Measurements from ENCODE around the gene DNAJB6.
"Not testable (repeated sequence)": the region's sequence is repeated elsewhere in the genome, so short reads cannot be mapped to it uniquely, and the experiment has no call there.

Gene DNAJB6

GRCh38 chr7:157445246-157445955 is 108.6 kb downstream of the DNAJB6 start:
- DNase-seq = no peak

DNA sequence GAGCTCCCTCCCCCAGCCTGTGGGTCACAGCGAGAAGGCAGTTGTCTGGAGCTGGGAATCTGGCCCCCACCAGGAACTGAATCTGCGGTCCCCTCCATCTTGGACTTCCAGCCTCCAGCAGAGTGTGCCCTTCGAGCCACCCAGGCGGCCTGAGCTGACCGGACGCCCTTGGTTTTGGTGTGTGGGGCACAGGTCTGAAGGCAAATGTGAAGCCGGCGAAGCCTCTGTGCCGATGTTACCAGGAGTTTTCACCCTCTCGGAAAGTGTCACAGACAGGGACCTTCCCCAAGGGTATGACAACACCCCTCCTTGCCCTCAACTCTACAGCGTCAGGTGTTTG is 109.1 kb downstream of the DNAJB6 start:
- no peak for DNase-seq

DNA sequence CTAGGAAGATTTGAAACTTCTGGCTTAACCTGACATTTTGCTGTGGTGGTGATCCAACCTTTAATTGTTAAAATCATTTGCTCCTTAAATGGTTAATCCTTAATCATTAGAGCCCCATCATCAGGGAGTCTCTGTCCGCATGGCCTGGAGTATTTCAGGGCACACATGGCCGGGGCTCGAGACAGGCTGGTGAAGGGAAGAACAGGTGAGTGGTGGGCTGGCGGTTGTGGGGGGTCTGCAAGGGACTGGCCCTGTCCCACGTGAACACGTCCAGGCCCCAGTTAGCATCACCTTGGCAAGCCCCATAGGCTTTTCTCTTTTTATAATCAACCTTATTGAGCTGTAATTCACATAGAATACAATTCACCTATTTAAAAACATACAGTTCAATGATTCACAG is 109.5 kb downstream of the DNAJB6 start:
- no peak for DNase-seq

- not testable (repeated sequence) for DNase-seq
Measured at GRCh38 chr7:157454003-157454402, 117.2 kb downstream of the DNAJB6 start.

GRCh38 chr7:157457355-157458253 is 120.8 kb downstream of the DNAJB6 start:
- no peak for DNase-seq

DNA sequence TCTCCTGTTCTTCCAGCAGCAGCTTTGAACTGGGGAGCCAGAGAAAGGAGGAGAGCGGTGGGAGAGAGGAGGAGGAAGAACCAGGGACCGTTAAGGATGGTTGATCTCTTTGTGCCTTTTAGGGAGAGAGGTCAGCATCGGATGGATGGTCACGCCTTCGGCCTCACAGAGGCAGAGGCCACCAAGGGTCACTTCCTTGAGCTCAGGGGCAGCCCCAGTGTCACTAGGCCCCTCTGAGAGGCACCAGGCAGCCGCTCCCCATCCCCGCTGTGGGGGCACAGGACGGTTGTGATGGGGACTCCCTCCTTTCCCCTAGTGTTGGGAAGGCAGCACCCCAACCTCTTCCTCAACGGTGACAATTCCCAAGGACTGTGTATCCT is 121.4 kb downstream of the DNAJB6 start:
- no peak for DNase-seq

DNA sequence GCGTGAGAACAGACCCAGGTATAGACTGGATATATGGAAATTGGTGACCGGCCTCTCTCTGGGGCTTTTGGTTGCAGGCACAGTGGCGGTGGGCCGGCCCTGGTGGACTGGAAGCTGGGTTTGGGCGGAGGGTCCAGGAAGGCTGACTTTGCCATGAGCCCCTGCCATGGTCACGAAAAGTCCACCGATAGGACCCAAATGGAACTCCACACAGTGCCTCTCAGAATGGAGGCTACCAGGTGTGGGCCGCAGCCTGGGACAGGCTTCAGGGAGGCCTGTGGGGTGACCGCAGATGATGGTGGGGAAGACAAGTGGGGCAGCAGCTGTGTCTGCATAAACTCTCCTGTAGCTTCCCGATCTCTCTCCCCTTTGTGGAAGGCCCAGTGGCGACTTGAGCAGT is 123.2 kb downstream of the DNAJB6 start:
- no peak for DNase-seq

DNA sequence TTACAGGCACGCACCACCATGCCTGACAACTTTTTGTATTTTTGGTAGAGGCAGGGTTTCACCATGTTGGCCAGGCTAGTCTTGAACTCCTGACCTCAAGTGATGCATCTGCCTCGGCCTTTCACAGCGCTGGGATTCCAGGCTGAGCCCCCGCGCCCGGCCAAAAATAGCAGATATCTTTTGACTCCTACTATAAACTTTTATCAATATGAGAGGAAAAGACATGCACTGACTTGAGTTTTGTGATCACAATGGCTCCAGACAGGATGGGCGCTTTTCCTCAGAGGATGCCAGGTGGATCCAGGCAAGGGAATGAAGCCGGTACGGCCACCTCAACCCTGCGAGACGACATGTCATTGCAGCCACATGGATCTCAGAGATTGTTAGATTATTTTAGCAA is 123.9 kb downstream of the DNAJB6 start:
- no peak for DNase-seq

DNA sequence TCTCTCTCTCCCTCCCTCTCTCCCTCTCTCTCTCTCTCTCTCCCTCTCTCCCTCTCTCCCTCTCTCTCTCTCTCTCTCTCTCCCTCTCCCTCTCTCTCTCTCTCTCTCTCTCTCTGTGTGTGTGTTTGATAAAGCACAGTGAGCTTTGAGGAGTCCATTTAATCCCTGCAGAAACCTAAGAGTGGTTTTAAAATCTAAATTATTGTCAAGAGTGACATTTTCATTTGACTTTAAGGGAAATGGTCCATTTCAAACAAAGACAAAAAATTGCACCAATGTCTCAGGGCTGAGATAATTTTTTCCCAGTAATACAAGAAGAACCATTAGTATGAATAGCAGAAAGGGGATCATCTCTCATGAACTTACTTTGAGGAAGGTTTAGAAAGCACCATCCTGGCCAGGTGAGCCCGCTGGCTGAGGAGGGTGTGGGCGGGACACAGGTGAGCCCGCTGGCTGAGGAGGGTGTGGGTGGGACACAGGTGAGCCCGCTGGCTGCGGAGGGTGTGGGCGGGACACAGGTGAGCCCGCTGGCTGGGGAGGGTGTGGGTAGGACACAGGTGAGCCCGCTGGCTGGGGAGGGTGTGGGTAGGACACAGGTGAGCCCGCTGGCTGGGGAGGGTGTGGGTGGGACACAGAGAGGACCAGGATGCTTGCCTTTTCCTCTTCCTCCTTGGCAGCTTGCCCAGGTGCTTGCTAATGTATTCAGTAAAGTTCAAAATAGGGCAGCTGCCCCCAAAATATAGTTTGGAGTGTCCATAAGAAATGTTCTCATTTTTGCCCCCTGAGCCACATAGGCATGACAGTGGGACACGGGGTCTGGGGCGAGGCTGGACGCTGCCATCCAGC is 125.0 kb downstream of the DNAJB6 start:
- no peak for DNase-seq

DNA sequence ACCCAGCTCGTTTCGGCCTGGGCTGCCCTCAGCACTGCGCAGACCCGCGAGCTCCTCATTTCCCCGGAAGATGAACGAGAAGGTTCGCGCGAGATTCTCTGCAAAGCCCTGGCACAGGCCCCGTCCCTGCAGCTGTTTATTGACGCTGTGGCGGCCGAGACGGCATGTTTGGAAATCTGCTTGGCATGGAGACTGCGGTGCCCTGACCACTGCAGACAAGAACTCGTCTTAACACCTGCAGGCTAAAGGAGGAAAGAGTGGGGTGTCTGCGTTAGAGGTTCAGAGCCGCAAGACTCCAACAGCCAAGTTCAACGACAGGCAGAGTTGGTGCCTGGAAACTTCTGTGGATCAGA is 125.6 kb downstream of the DNAJB6 start:
- DNase-seq = no peak

- DNase-seq = no peak
Measured at GRCh38 chr7:157462840-157463239, 126.0 kb downstream of the DNAJB6 start.

DNA sequence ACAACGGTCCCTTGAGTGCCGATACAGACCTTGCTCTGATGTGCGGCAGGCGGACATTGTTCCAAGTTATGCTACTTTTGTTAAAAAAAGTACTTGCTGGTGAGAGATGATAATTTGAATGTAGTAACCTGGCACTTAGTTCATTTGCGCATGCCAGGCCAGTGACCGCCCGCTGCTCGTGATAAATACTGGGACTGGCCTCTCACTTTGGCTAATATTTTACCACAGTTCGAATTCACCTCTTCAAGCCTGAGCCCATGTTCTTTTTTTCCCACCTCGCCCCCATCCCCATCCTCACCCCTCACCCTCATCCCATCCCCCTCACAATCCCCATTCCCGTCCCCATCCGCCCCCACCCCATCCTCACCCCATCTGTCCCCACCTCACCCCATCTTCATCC is 126.4 kb downstream of the DNAJB6 start:
- no peak for DNase-seq

GRCh38 chr7:157464111-157464970 is 127.5 kb downstream of the DNAJB6 start:
- DNase-seq = no peak

GRCh38 chr7:157464971-157465886 is 128.4 kb downstream of the DNAJB6 start:
- DNase-seq = no peak

DNA sequence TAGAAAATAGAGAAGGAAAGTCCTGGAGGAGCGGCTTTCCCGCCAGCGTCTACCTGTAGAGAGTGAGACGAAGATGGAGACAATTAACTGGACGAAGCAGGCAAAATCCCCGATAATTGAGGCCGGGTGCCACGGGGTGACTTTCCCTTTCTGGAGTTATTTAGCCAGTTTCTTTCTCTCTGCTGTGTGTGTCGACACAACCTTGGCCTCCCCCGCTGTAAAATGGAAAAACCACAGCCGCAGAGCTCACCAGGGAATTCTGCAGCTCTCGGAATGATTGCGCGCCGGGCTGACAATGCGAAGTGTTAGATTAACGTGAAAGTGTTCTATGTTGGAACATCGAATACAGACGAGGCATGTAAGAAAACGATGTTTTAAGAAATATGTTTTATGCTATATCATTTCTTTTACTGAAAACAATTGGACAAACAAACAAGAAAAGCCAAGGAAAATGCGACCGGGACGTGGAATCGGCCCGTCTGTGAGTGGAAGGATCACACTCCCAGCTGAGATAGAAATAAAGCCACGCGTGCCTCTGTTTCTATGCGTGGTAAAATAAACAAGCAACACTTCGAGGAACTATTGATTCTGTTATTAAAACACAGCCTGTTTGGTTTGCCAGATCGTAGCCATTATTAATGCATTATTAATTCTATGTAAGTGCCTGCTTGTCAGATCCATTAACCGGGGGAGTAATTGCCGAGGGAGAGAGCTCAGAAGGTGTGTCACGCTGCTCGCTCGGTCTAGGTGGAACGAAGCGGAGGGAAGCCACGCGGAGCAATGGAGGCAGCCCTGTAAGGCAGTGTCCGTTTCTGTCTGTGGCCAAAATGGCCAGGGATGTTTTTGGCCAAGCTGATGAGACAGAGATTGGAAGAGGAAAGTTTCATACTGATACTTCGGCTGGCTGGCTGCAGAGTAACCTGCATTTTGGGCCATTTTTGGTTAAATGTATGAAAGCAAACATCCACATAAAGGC is 129.4 kb downstream of the DNAJB6 start:
- no peak for DNase-seq

- DNase-seq = no peak
Measured at GRCh38 chr7:157466867-157467261, 130.1 kb downstream of the DNAJB6 start.

All from CD4-positive, alpha-beta T cell treated with Interleukin-4 for 4 hours (primary cell).